GM13977 (cell line): Measurements from ENCODE around the gene BTC.

Source experiments
- DNase-seq: peaks from one replicate; pipeline ENCODE4 v3.0.0; 2012; ENCODE audit warnings: low spot score
- in situ Hi-C: fragments of 300-500 bp; cut with MboI; formaldehyde crosslinking; loops from one replicate; pipeline ENCODE4 v1.12.0; 2022; ENCODE audit warnings: low sequenced_read_pairs, low pct_unique_long_range_greater_than_20kb, mixed read lengths, inconsistent platforms; ENCODE audit not compliant: unreplicated experiment
- TF ChIP-seq, protein P1 (sequence below): IDR thresholded peaks from 2 replicates; pipeline ENCODE4 v1.5.1; 2012; ENCODE audit warnings: mild to moderate bottlenecking, control low read depth; ENCODE audit not compliant: insufficient read depth; ENCODE audit errors: extremely low read depth, missing control alignments

The BTC gene

DNA sequence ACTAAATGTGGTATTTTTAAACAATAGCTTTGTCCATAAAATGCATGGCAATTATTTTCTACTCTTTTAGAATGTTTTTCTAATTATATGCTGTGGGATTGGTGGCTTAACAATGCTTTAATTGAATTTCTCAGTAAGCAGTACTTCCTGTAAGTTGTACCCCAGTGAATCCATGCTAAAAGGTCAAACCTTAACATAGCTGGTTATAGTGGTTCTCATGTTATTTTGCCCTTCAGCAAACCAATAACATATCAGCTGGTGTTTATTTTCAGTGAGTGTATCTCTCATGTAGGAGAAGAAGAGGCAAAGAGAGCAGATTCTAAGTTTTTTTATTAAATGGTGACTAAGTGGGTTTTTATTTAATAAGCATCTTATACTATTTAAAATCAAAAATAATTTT, 41.5 kb downstream of the BTC start:
- in situ Hi-C loops = no loop called here
- DNase-seq = no peak
- TF ChIP-seq, protein P1, sequence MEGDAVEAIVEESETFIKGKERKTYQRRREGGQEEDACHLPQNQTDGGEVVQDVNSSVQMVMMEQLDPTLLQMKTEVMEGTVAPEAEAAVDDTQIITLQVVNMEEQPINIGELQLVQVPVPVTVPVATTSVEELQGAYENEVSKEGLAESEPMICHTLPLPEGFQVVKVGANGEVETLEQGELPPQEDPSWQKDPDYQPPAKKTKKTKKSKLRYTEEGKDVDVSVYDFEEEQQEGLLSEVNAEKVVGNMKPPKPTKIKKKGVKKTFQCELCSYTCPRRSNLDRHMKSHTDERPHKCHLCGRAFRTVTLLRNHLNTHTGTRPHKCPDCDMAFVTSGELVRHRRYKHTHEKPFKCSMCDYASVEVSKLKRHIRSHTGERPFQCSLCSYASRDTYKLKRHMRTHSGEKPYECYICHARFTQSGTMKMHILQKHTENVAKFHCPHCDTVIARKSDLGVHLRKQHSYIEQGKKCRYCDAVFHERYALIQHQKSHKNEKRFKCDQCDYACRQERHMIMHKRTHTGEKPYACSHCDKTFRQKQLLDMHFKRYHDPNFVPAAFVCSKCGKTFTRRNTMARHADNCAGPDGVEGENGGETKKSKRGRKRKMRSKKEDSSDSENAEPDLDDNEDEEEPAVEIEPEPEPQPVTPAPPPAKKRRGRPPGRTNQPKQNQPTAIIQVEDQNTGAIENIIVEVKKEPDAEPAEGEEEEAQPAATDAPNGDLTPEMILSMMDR = no peak

DNA sequence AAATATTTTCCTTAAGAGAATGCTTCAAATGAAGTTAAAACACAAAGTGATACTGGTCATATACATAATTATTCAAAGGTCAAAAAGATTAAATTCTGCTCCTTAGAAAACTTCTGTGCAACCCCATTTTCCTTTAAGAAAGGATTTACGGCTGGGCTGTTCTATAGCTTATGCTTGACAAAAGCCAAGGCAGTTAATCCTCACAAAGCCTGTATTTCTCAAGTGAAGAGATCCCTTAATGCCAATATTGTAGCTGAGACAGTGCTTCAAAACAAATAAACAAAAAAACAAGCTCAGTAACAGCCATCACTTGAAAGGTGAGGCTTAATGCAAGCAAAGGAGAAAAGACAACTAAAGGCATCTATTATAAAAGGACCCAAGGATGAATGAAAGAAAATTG, 42.5 kb downstream of the BTC start:
- TF ChIP-seq, protein P1 = no peak
- in situ Hi-C loops = no loop called here
- DNase-seq = no peak

DNA sequence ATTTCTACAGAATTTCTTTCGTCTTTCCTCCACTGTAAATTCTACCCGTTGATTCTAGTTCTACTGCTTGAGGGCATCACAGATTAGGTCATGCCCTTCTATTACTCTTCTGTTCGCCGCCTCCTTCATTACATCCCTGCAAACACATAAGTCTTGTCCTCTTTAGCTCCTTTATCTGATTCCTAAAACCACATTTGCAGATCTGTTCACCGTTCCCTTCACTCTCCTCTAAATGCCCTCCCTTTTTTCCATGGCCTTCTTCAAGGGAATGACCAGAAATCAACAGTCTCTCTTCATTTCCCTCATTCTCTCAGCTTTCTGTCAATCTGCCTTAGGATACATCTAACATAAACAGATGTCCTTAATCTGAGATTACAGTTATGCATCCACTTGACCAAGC, 43.1 kb downstream of the BTC start:
- in situ Hi-C loops = no loop called here
- TF ChIP-seq, protein P1 = no peak
- no peak for DNase-seq

DNA sequence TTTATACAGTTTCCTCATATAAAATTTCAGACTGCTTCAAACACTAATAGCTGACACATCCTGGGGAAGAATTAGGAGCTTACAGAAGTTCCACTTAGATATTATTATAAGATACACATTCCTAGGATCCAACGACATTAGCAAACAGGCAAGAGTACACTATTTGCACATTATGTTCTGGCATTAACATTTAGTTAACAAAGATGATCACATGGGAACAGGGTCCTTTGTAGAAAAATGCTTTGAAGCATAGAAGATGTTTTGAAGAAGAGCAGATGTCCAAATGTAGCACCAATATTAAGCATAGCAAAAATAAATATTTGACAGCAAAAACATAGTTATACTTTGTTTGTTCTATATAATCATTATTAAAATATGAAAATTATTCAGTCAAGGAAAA, 52.1 kb downstream of the BTC start:
- in situ Hi-C loops = no loop called here
- TF ChIP-seq, protein P1 = no peak
- no peak for DNase-seq

DNA sequence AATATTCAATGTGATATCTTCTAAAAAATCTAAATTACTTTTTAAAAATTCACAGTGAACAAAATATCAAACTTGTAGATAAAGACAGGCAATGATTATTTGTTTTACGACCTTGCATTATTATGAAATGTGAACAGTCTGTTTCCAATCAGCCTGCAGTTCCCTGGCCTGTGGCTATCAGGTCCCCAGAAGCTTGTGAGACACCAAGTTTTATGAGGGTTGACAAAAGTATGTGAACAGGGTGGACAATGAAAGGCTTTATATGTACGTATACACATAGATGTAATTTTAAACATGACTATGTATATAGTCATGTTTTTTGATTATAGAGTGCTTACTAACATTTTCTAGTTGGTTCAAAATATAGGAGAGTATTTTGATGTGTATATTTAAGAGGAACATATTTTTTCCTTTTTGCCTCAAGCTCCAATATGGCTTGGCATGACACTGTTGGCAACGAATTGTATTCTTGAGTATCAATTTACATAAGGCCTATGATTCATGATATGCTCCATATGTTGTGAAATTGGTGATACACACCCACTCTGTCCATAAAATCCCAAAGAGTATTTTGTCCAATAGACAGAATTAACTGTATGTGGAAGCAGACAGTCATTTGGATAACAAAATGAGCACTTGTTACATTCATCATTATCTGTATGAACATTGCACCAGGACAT, 55.7 kb downstream of the BTC start:
- TF ChIP-seq, protein P1 = no peak
- in situ Hi-C loops = no loop called here
- DNase-seq = no peak

DNA sequence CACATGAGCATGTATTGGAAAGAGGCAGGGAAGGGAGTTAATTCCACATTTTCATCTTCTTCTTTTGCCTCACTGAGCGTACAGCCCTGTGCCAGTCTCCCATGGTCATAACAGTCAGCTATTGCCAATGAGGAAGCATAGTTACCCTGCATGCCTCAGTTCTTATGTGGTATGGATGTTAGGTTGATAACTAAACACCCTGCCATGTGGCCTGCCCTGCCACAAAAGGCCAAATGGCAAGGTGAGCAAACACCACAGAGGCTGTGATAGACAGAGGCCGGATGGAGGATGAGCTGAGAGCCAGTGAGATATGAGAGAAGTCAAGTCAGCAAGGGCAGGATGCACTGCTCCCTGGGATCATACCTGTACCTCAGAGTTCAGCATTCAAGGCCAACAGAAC, 59.3 kb downstream of the BTC start:
- TF ChIP-seq, protein P1 = no peak
- no peak for DNase-seq
- in situ Hi-C loops = no loop called here
